ENCODE results near the gene LRRC72.

DNA sequence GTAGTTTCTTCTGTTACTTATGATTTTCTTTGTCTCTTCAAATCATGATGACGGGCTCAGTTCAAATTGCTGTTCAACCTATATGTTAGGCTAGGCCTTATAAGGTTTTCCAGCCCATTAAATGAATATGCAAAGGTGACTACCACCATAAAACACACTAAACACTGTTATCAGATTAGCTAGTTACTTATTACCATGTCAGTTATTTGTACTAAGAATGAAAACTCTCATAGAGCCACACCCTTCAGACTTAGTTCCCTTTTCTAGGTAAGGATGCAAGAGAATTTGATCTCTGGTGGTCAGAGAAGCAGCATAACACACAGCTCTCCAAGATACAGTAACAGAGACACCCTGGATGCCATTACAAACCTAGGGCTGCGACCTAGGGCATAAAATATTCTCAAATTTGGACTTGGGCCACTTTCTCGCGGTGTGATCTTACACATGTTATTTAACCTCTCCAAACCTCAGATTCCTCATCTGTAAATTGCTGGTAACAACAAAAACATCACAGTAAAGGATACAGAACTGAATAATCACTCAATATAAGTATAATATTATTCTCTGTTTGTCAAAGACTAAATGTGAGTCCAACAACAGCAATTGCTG is 83.3 kb downstream of the LRRC72 start:
- TF ChIP-seq, protein P1, sequence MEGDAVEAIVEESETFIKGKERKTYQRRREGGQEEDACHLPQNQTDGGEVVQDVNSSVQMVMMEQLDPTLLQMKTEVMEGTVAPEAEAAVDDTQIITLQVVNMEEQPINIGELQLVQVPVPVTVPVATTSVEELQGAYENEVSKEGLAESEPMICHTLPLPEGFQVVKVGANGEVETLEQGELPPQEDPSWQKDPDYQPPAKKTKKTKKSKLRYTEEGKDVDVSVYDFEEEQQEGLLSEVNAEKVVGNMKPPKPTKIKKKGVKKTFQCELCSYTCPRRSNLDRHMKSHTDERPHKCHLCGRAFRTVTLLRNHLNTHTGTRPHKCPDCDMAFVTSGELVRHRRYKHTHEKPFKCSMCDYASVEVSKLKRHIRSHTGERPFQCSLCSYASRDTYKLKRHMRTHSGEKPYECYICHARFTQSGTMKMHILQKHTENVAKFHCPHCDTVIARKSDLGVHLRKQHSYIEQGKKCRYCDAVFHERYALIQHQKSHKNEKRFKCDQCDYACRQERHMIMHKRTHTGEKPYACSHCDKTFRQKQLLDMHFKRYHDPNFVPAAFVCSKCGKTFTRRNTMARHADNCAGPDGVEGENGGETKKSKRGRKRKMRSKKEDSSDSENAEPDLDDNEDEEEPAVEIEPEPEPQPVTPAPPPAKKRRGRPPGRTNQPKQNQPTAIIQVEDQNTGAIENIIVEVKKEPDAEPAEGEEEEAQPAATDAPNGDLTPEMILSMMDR (IDR thresholded peaks at IDR 0.05) = no peak
- no peak for TF ChIP-seq POLR2A (IDR thresholded peaks at IDR 0.05)

Data from prostate gland (tissue), 2 donors.